ENCODE measurements around the gene ZNF432. TPM values are rescaled to one million over a fixed set of nuclear protein-coding genes. Genes with fewer than 3 reads are reported as not detected.

Gene ZNF432
- total and polyA plus RNA-seq, 7 experiments from 2014 or later = 3.0 to 25.0 (median 15.8) TPM

GRCh38 chr19:52022193-52022592 is 26.4 kb downstream of the ZNF432 start:
- peaks cover 57 to 97% (median 93%) of the 10 kb centered on the region in 5 donors for H3K36me3 Mint-ChIP-seq
- H3K27ac Mint-ChIP-seq = no peak overlapping the region
- peaks cover 8 to 98% (median 74%) of the 10 kb centered on the region in 11 donors for H3K9me3 Mint-ChIP-seq
- no peak overlapping the region for H3K27ac ChIP-seq (ENCODE audit: low read depth, low read length)
- POLR2A ChIA-PET = no interaction called here
- peaks cover 15 to 71% (median 47%) of the 10 kb centered on the region in 3 experiments for H3K9me3 ChIP-seq (ENCODE audit: control insufficient read depth in 2 of 3, low read length in 3 of 3)
- peaks cover 1 to 4% of the 10 kb centered on the region in 2 donors for H3K4me1 ChIP-seq (ENCODE audit: control insufficient read depth in 2 of 2, insufficient read depth in 2 of 2, low read length in 2 of 2)
- no peak overlapping the region for H3K4me3 Mint-ChIP-seq
- CTCF ChIA-PET = no interaction called here
- no peaks in the 10 kb centered on the region for H3K27me3 Mint-ChIP-seq
- intact Hi-C loops (cut with micrococcal nuclease) = no loop called here
- H3K27me3 ChIP-seq (ENCODE audit: control insufficient read depth in 2 of 2, insufficient read depth in 2 of 2, low read length in 2 of 2) = no peaks in the 10 kb centered on the region
- ATAC-seq = no peak
- H3K4me1 Mint-ChIP-seq = peaks cover 3 to 23% (median 13%) of the 10 kb centered on the region in 7 donors
- H3K4me3 ChIP-seq (ENCODE audit: low read length) = no peak overlapping the region
- peaks cover 38 to 83% (median 46%) of the 10 kb centered on the region in 3 experiments for H3K36me3 ChIP-seq (ENCODE audit: control insufficient read depth in 2 of 3, insufficient read depth in 3 of 3, low read length in 3 of 3)
- no peak for DNase-seq

- ATAC-seq (no peak), DNase-seq (no peak)
- no peaks in the 10 kb centered on the region for H3K4me1 ChIP-seq (ENCODE audit: control insufficient read depth in 2 of 2, insufficient read depth in 2 of 2, low read length in 2 of 2)
- peaks cover 15 to 82% (median 61%) of the 10 kb centered on the region in 3 experiments for H3K9me3 ChIP-seq (ENCODE audit: control insufficient read depth in 2 of 3, low read length in 3 of 3)
- H3K36me3 ChIP-seq (ENCODE audit: control insufficient read depth in 2 of 3, insufficient read depth in 3 of 3, low read length in 3 of 3) = peaks cover 46 to 95% (median 56%) of the 10 kb centered on the region in 3 experiments
- H3K4me3 ChIP-seq (ENCODE audit: low read length) = peak overlapping the region; percentile 19
- H3K27ac ChIP-seq (ENCODE audit: low read depth, low read length) = no peak overlapping the region
- Mint-ChIP-seq H3K4me3 (no peak overlapping the region), H3K4me1 (peaks cover 0 to 6% (median under 1%) of the 10 kb centered on the region in 7 donors), H3K36me3 (peaks cover 56 to 97% (median 94%) of the 10 kb centered on the region in 5 donors), H3K27me3 (no peaks in the 10 kb centered on the region), H3K9me3 (peaks cover 9 to 98% (median 82%) of the 10 kb centered on the region in 11 donors), H3K27ac (no peak overlapping the region)
- H3K27me3 ChIP-seq (ENCODE audit: control insufficient read depth in 2 of 2, insufficient read depth in 2 of 2, low read length in 2 of 2) = no peaks in the 10 kb centered on the region
- ChIA-PET CTCF (no interaction called here), POLR2A (interaction anchor here (0.6 to 0.7 kb wide), 2 partner anchors 10 to 212 kb away, joined by 3 read pairs; no protein-coding TSS in a partner anchor)
- intact Hi-C loops (cut with micrococcal nuclease) = no loop called here
Observed at GRCh38 chr19:52020506-52020905, 28.1 kb downstream of the ZNF432 start.

- H3K9me3 Mint-ChIP-seq = peaks cover 6 to 92% (median 42%) of the 10 kb centered on the region in 11 donors
- H3K36me3 Mint-ChIP-seq = peaks cover 16 to 60% (median 35%) of the 10 kb centered on the region in 5 donors
- CTCF ChIA-PET = no interaction called here
Observed at GRCh38 chr19:52010674-52011073, 38.0 kb downstream of the ZNF432 start.

GRCh38 chr19:52007806-52008557 is 40.7 kb downstream of the ZNF432 start, which contains the start of gene ZNF615:
ZNF615 (minus strand) TSS chr19:52008211; CDS start chr19:52003711, 4,500 bp downstream.
- H3K4me3 Mint-ChIP-seq = peak within 1 kb of the TSS; percentile 92 to 98 (median 98)
- peaks cover 6 to 91% (median 48%) of the 10 kb centered on the region in 11 donors for H3K9me3 Mint-ChIP-seq
- peak within 1 kb of the TSS; percentile 89 for H3K4me3 ChIP-seq (ENCODE audit: low read length)
- peaks cover 0 to 37% (median 0%) of the 10 kb centered on the region in 3 experiments for H3K9me3 ChIP-seq (ENCODE audit: control insufficient read depth in 2 of 3, low read length in 3 of 3)
- H3K36me3 ChIP-seq (ENCODE audit: control insufficient read depth in 2 of 3, insufficient read depth in 3 of 3, low read length in 3 of 3) = peaks cover 0 to 19% (median 4%) of the 10 kb centered on the region in 3 experiments
- intact Hi-C loops (cut with micrococcal nuclease) = loop anchor here (1.0 to 5.0 kb wide), 8 partner anchors 20 to 1095 kb away; partner anchors contain the start of genes ZNF350 (in 2 of the 2), ZNF432 (in 2 of the 2), ZNF613 (in 2 of the 2) and ZNF614 (in 2 of the 2)
- peak within 1 kb of the TSS; percentile 91 to 99 (median 95) for H3K27ac Mint-ChIP-seq
- no peaks in the 10 kb centered on the region for H3K27me3 Mint-ChIP-seq
- ATAC-seq (peak; percentile 97), DNase-seq (peak; percentile 80 to 96 (median 85))
- H3K36me3 Mint-ChIP-seq = peaks cover 16 to 64% (median 42%) of the 10 kb centered on the region in 5 donors
- POLR2A ChIA-PET = interaction anchor here (0.6 to 2.5 kb wide), 6 partner anchors 10 to 931 kb away, joined by 3 to 13 read pairs (median 6); partner anchors contain the start of genes ZNF432 and ZNF614
- peaks cover 7% of the 10 kb centered on the region in 2 donors for H3K4me1 ChIP-seq (ENCODE audit: control insufficient read depth in 2 of 2, insufficient read depth in 2 of 2, low read length in 2 of 2)
- CTCF ChIA-PET = interaction anchor here (0.6 kb wide), 1 partner anchor 9 kb away, joined by 3 read pairs; no protein-coding TSS in a partner anchor
- peaks cover 15 to 33% (median 21%) of the 10 kb centered on the region in 7 donors for H3K4me1 Mint-ChIP-seq
- H3K27me3 ChIP-seq (ENCODE audit: control insufficient read depth in 2 of 2, insufficient read depth in 2 of 2, low read length in 2 of 2) = no peaks in the 10 kb centered on the region
- H3K27ac ChIP-seq (ENCODE audit: low read depth, low read length) = peak within 1 kb of the TSS; percentile 83

More at GRCh38 chr19:52010674-52011073, 38.0 kb downstream of the ZNF432 start:
- ATAC-seq (no peak), DNase-seq (no peak)
- H3K4me1 ChIP-seq (ENCODE audit: control insufficient read depth in 2 of 2, insufficient read depth in 2 of 2, low read length in 2 of 2) = peaks cover 7% of the 10 kb centered on the region in 2 donors
- H3K9me3 ChIP-seq (ENCODE audit: control insufficient read depth in 2 of 3, low read length in 3 of 3) = peaks cover 0 to 52% (median 15%) of the 10 kb centered on the region in 3 experiments
- H3K36me3 ChIP-seq (ENCODE audit: control insufficient read depth in 2 of 3, insufficient read depth in 3 of 3, low read length in 3 of 3) = peaks cover 0 to 13% (median 0%) of the 10 kb centered on the region in 3 experiments
- Mint-ChIP-seq H3K4me1 (peaks cover 15 to 28% (median 21%) of the 10 kb centered on the region in 7 donors), H3K27ac (no peak overlapping the region), H3K4me3 (peak overlapping the region in 2 of 10 donors; percentile 19 to 23), H3K27me3 (no peaks in the 10 kb centered on the region)
- no peak overlapping the region for H3K4me3 ChIP-seq (ENCODE audit: low read length)
- H3K27me3 ChIP-seq (ENCODE audit: control insufficient read depth in 2 of 2, insufficient read depth in 2 of 2, low read length in 2 of 2) = no peaks in the 10 kb centered on the region
- H3K27ac ChIP-seq (ENCODE audit: low read depth, low read length) = no peak overlapping the region
- POLR2A ChIA-PET = no interaction called here
- intact Hi-C loops (cut with micrococcal nuclease) = no loop called here

- Histone ChIP-seq H3K27ac (ENCODE audit: low read depth, low read length) (peak overlapping the region; percentile 83), H3K9me3 (ENCODE audit: control insufficient read depth in 2 of 3, low read length in 3 of 3) (peaks cover 0 to 33% (median under 1%) of the 10 kb centered on the region in 3 experiments), H3K36me3 (ENCODE audit: control insufficient read depth in 2 of 3, insufficient read depth in 3 of 3, low read length in 3 of 3) (peaks cover 0 to 19% (median 4%) of the 10 kb centered on the region in 3 experiments), H3K4me3 (ENCODE audit: low read length) (peak overlapping the region; percentile 89), H3K27me3 (ENCODE audit: control insufficient read depth in 2 of 2, insufficient read depth in 2 of 2, low read length in 2 of 2) (no peaks in the 10 kb centered on the region), H3K4me1 (ENCODE audit: control insufficient read depth in 2 of 2, insufficient read depth in 2 of 2, low read length in 2 of 2) (peaks cover 7% of the 10 kb centered on the region in 2 donors)
- peak overlapping the region; percentile 91 to 99 (median 95) for H3K27ac Mint-ChIP-seq
- ATAC-seq (no peak), DNase-seq (no peak)
- intact Hi-C loops (cut with micrococcal nuclease) = loop anchor here in 1 of 2 donors (5.0 kb wide), 1 partner anchor 230 kb away; no protein-coding TSS in a partner anchor
- peak overlapping the region; percentile 92 to 98 (median 98) for H3K4me3 Mint-ChIP-seq
- H3K4me1 Mint-ChIP-seq = peaks cover 15 to 33% (median 21%) of the 10 kb centered on the region in 7 donors
- no peaks in the 10 kb centered on the region for H3K27me3 Mint-ChIP-seq
- ChIA-PET POLR2A (interaction anchor here (1.0 to 2.5 kb wide), 3 partner anchors 21 to 41 kb away, joined by 3 to 13 read pairs (median 12); partner anchors contain the start of genes ZNF432 and ZNF614), CTCF (no interaction called here)
- peaks cover 6 to 89% (median 46%) of the 10 kb centered on the region in 11 donors for H3K9me3 Mint-ChIP-seq
- peaks cover 16 to 61% (median 42%) of the 10 kb centered on the region in 5 donors for H3K36me3 Mint-ChIP-seq
Observed at GRCh38 chr19:52007451-52007805, 41.2 kb downstream of the ZNF432 start.

- Mint-ChIP-seq H3K4me3 (no peak overlapping the region), H3K27me3 (no peaks in the 10 kb centered on the region), H3K27ac (no peak overlapping the region), H3K4me1 (no peaks in the 10 kb centered on the region), H3K9me3 (peaks cover 3 to 97% (median 79%) of the 10 kb centered on the region in 11 donors), H3K36me3 (peaks cover 44 to 79% (median 68%) of the 10 kb centered on the region in 5 donors)
- Histone ChIP-seq H3K27me3 (ENCODE audit: control insufficient read depth in 2 of 2, insufficient read depth in 2 of 2, low read length in 2 of 2) (no peaks in the 10 kb centered on the region), H3K27ac (ENCODE audit: low read depth, low read length) (no peak overlapping the region), H3K9me3 (ENCODE audit: control insufficient read depth in 2 of 3, low read length in 3 of 3) (peaks cover 33 to 88% (median 45%) of the 10 kb centered on the region in 3 experiments), H3K36me3 (ENCODE audit: control insufficient read depth in 2 of 3, insufficient read depth in 3 of 3, low read length in 3 of 3) (peaks cover 20 to 48% (median 21%) of the 10 kb centered on the region in 3 experiments), H3K4me3 (ENCODE audit: low read length) (peak overlapping the region; percentile 26), H3K4me1 (ENCODE audit: control insufficient read depth in 2 of 2, insufficient read depth in 2 of 2, low read length in 2 of 2) (no peaks in the 10 kb centered on the region)
- intact Hi-C loops (cut with micrococcal nuclease) = no loop called here
- ATAC-seq (no peak), DNase-seq (no peak)
- ChIA-PET CTCF (no interaction called here), POLR2A (no interaction called here)
Observed at GRCh38 chr19:51994048-51994644, 54.5 kb downstream of the ZNF432 start.
